GM21390 (cell line): ENCODE results near the gene ZNF276.

Experiments
- ATAC-seq: cut with Tn5 transposase; IDR thresholded peaks from one replicate; pipeline ENCODE4 v1.9.1; 2021; ENCODE audit not compliant: unreplicated experiment

The ZNF276 gene

GRCh38 chr16:89711601-89712273 is 9.6 kb upstream of the ZNF276 start:
- ATAC-seq = peak; percentile 57

GRCh38 chr16:89712274-89712781 is 9.0 kb upstream of the ZNF276 start:
- ATAC-seq = no peak

GRCh38 chr16:89716493-89716892 is 4.8 kb upstream of the ZNF276 start:
- no peak for ATAC-seq

GRCh38 chr16:89716916-89717687 is 4.2 kb upstream of the ZNF276 start:
- no peak for ATAC-seq

GRCh38 chr16:89717688-89718505 is 3.4 kb upstream of the ZNF276 start:
- no peak for ATAC-seq

GRCh38 chr16:89720551-89720812 is 855 bp upstream of the ZNF276 start:
- peak; percentile 23 for ATAC-seq

GRCh38 chr16:89721546-89722391 is 432 bp downstream of the ZNF276 start:
- ATAC-seq = peak; percentile 35

- ATAC-seq = peak; percentile 8
Measured at GRCh38 chr16:89722392-89723278, 1.3 kb downstream of the ZNF276 start.

- no peak for ATAC-seq
Measured at GRCh38 chr16:89723279-89724250, 2.2 kb downstream of the ZNF276 start.

- no peak for ATAC-seq
Measured at GRCh38 chr16:89727406-89728120, 6.2 kb downstream of the ZNF276 start.

GRCh38 chr16:89729293-89729692 is 8.0 kb downstream of the ZNF276 start:
- no peak for ATAC-seq

GRCh38 chr16:89729863-89730593 is 8.7 kb downstream of the ZNF276 start:
- no peak for ATAC-seq

- no peak for ATAC-seq
Measured at GRCh38 chr16:89730610-89731234, 9.4 kb downstream of the ZNF276 start.

- no peak for ATAC-seq
Measured at GRCh38 chr16:89732142-89732917, 11.0 kb downstream of the ZNF276 start.

GRCh38 chr16:89732918-89733242 is 11.5 kb downstream of the ZNF276 start:
- no peak for ATAC-seq

- ATAC-seq = no peak
Measured at GRCh38 chr16:89733322-89733721, 12.0 kb downstream of the ZNF276 start.
